HG02973 (cell line): Measurements from ENCODE around the gene SERINC1.

ENCODE experiments used
- ATAC-seq: cut with Tn5 transposase; IDR thresholded peaks from one replicate; pipeline ENCODE4 v1.9.1; 2021; ENCODE audit warnings: moderate library complexity; ENCODE audit not compliant: unreplicated experiment

The SERINC1 gene

DNA sequence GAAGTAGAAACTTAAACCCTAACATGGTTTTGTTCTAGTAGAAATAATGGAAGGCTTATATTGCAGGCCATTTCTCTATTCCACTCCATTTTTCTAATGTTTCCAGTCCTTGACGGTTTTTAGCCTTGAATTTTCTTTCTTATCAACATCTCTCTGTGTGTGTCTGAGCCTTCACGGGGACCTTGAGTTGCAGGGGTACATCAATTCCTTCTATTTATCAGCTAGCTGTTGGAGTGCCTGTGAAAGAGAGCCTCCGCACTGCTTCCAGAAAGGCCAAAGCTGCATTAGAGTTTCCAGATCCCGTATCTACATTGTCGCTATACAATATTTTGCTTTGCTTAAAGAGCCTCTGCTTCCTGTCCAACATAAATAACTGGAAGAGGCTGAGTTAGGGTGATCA, 77.6 kb downstream of the SERINC1 start:
- no peak for ATAC-seq

- no peak for ATAC-seq
These were observed 78.2 kb downstream of the SERINC1 start for GRCh38 chr6:122393351-122393896.
